IPS-NIHi7 (cell line): ENCODE data around the gene PCDHA12.
"Not testable (repeated sequence)": the region's sequence is repeated elsewhere in the genome, so short reads cannot be mapped to it uniquely, and the experiment has no call there.

Source experiments
- DNase-seq: peaks from one replicate; pipeline ENCODE4 v3.0.0; 2012; ENCODE audit warnings: mixed read lengths; ENCODE audit errors: extremely low spot score

PCDHA12 gene, protein sequence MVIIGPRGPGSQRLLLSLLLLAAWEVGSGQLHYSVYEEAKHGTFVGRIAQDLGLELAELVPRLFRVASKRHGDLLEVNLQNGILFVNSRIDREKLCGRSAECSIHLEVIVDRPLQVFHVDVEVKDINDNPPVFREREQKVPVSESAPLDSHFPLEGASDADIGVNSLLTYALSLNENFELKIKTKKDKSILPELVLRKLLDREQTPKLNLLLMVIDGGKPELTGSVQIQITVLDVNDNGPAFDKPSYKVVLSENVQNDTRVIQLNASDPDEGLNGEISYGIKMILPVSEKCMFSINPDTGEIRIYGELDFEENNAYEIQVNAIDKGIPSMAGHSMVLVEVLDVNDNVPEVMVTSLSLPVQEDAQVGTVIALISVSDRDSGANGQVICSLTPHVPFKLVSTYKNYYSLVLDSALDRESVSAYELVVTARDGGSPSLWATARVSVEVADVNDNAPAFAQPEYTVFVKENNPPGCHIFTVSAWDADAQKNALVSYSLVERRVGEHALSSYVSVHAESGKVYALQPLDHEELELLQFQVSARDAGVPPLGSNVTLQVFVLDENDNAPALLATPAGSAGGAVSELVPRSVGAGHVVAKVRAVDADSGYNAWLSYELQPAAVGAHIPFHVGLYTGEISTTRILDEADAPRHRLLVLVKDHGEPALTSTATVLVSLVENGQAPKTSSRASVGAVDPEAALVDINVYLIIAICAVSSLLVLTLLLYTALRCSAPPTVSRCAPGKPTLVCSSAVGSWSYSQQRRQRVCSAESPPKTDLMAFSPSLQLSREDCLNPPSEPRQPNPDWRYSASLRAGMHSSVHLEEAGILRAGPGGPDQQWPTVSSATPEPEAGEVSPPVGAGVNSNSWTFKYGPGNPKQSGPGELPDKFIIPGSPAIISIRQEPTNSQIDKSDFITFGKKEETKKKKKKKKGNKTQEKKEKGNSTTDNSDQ

GRCh38 chr5:140875085-140876065 is at the start of gene PCDHA12:
PCDHA12 (plus strand) TSS chr5:140875308; CDS start chr5:140875473, 165 bp downstream.
- DNase-seq = peak; percentile 60

DNA sequence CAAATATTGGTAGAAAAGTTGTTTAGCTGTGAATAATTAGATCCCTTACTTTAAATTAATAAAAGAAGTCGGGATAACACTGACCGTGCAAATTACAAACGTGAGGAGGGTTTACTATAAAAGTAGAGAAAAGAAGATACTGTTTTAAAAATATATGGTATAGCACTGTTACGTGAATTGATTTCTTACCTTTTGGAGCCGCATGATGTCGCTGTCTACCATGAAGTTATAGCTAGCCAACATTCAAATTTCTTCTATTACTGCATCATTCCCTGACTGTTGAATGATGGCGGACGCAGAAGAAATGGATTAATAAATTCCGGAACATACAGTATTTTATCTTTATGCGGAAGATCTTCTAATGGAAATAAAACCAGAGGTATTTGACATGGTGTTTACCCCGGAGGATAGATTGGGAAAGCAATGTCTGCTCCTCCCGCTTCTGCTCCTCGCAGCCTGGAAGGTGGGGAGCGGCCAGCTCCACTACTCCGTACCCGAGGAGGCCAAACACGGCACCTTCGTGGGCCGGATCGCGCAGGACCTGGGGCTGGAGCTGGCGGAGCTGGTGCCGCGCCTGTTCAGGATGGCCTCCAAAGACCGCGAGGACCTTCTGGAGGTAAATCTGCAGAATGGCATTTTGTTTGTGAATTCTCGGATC is 47.3 kb upstream of the PCDHA12 start, which contains the start of gene PCDHA6:
Gene PCDHA6, plus strand, starts transcription at position 257 of the 658 bp plus-strand sequence. Its CDS starts 132 bp downstream, at position 389.
- DNase-seq = peak; percentile 12

DNA sequence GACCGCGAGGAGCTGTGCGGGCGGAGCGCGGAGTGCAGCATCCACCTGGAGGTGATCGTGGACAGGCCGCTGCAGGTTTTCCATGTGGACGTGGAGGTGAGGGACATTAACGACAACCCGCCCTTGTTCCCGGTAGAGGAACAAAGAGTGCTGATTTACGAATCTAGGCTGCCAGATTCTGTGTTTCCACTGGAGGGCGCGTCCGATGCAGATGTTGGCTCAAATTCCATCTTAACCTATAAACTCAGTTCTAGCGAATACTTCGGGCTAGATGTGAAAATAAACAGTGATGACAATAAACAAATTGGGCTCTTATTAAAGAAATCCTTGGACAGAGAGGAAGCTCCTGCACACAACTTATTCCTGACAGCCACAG is 46.8 kb upstream of the PCDHA12 start:
- peak; percentile 28 for DNase-seq

- DNase-seq = not testable (repeated sequence)
Observed at GRCh38 chr5:140829511-140830501, 45.3 kb upstream of the PCDHA12 start.

GRCh38 chr5:140833993-140834392 is 41.1 kb upstream of the PCDHA12 start, which contains the start of gene PCDHA7:
PCDHA7 (plus strand) TSS chr5:140834269; CDS start chr5:140834384, 115 bp downstream.
- no peak for DNase-seq

- DNase-seq = not testable (repeated sequence)
Observed at GRCh38 chr5:140834439-140835008, 40.6 kb upstream of the PCDHA12 start.

GRCh38 chr5:140835622-140836510 is 39.2 kb upstream of the PCDHA12 start:
- DNase-seq = no peak

DNA sequence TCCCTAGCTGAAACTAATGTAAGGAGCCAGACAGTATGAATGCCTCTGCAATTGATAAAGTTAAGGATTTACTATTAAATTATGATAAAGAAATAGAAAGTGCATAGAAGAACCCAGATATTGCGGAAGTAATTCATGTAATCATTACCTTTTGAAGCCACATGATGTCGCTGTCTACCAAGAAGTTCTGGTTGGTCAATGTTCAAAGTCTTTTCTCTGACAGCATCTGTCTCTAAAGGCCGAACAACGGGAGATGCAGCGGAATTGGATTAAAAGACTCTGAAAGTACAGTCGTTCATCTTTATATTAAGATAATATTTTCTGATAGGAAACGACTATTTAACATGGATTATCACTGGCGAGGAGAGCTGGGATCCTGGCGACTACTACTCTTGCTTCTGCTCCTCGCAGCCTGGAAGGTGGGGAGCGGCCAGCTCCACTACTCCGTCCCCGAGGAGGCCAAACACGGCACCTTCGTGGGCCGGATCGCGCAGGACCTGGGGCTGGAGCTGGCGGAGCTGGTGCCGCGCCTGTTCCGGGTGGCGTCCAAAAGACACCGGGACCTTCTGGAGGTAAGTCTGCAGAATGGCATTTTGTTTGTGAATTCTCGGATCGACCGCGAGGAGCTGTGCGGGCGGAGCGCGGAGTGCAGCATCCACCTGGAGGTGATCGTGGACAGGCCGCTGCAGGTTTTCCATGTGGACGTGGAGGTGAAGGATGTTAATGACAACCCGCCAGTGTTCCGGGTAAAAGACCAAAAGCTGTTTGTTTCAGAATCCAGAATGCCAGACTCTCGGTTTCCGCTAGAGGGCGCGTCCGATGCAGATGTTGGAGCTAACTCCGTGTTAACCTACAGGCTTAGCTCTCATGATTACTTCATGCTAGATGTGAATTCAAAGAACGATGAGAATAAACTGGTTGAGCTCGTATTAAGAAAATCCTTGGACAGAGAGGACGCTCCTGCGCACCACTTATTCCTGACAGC is 33.8 kb upstream of the PCDHA12 start, which contains the start of gene PCDHA8:
Gene PCDHA8, plus strand, starts transcription at position 210 of the 985 bp plus-strand sequence. Its CDS starts 135 bp downstream, at position 345.
- peak; percentile 16 for DNase-seq

GRCh38 chr5:140842798-140843733 is 32.0 kb upstream of the PCDHA12 start:
- no peak for DNase-seq

GRCh38 chr5:140848139-140849102 is 26.7 kb upstream of the PCDHA12 start, which contains the start of gene PCDHA9:
PCDHA9 (plus strand) TSS chr5:140848382; CDS start chr5:140848496, 114 bp downstream.
- not testable (repeated sequence) for DNase-seq

- DNase-seq = not testable (repeated sequence)
Observed at GRCh38 chr5:140849831-140850634, 25.1 kb upstream of the PCDHA12 start.

DNA sequence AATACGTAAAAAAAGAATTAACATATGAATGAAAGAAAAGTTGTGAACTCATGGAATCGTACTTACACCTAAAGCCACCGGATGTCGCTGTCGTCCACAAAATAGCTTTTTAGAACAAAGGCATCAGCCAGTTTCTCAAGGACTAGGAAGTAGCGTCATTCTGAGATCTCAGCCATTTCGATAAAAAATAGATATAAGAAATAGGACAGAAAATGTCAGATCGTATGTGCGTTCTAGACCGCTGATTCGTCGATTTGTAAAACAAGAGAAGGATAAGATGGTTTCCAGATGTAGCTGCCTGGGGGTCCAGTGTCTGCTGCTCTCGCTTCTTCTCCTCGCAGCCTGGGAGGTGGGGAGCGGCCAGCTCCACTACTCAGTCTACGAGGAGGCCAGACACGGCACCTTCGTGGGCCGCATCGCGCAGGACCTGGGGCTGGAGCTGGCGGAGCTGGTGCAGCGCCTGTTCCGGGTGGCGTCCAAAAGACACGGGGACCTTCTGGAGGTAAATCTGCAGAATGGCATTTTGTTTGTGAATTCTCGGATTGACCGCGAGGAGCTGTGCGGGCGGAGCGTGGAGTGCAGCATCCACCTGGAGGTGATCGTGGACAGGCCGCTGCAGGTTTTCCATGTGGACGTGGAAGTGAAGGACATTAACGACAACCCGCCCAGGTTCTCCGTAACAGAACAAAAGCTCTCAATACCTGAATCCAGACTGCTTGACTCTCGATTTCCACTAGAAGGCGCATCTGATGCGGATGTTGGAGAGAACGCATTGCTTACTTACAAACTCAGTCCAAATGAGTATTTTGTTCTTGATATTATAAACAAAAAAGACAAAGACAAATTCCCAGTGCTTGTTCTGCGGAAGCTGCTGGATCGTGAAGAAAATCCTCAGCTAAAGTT is 19.1 kb upstream of the PCDHA12 start, which contains the start of gene PCDHA10:
Gene PCDHA10, plus strand, starts transcription at position 126 of the 903 bp plus-strand sequence. Its CDS starts 152 bp downstream, at position 278.
- DNase-seq = peak; percentile 54
